HG03460 (cell line): ENCODE measurements around the gene MINDY3.
"Not testable (repeated sequence)": the region's sequence is repeated elsewhere in the genome, so short reads cannot be mapped to it uniquely, and the experiment has no call there.

Experiments used
- ATAC-seq: cut with Tn5 transposase; IDR thresholded peaks from one replicate; pipeline ENCODE4 v1.9.1; 2021; ENCODE audit not compliant: unreplicated experiment

MINDY3 gene

GRCh38 chr10:15857107-15857575 lies 3.2 kb downstream of the MINDY3 start:
- no peak for ATAC-seq

DNA sequence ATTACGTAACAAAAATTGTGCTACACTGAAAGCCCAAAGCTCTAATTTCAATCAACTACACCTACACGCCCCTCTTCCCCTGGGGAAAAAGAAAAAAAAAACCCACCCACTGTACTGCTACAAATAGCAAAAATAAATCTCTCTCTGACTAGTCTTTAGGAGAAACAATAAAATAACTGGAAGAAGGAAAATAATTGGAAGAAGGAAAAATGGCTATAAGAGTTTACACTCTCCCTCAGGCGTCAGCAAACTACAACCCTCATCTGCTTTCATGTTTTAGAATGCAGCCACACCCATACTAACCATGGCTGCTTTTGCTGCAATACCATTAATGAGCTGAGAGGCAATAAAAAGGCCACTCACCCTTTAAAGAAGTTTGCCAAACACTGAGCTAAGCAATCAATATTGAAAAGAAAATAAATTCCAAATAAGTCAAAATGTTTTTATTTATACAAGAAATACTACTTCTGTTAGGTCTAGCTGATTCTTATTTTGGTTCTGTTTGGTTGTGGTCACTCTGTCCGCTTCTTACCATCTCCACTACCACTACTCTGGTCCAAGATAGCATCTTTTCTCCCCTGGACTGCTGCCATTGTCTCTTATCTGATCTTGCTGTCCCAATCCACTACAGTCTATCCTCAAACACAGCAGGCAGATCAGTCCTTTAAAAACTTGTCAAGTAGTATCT lies 3.8 kb downstream of the MINDY3 start:
- ATAC-seq: no peak

- ATAC-seq: no peak
These were observed 6.5 kb downstream of the MINDY3 start for GRCh38 chr10:15853800-15854199.

DNA sequence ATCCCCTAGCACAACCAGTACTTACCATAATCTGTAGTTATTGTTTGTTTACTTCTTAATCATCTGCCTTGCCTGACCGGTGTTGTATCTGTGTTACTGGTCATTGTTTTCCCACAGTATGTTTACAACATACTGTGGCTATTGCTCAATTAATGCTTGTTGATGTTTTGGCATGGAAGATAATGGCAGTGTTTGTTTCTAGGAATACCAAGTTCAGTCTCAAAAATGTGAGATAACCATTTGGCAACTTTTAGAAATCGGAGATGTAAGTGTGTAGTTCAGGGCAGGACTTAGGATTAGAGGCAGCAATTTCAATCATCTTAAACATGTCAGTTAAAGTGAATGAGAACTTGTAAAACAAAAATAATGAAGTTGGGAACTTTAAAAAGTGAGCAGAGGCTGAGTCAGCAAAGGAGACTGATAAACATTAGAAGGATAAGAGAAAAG lies 8.2 kb downstream of the MINDY3 start:
- no peak for ATAC-seq

GRCh38 chr10:15850337-15850978 lies 9.8 kb downstream of the MINDY3 start:
- not testable (repeated sequence) for ATAC-seq

DNA sequence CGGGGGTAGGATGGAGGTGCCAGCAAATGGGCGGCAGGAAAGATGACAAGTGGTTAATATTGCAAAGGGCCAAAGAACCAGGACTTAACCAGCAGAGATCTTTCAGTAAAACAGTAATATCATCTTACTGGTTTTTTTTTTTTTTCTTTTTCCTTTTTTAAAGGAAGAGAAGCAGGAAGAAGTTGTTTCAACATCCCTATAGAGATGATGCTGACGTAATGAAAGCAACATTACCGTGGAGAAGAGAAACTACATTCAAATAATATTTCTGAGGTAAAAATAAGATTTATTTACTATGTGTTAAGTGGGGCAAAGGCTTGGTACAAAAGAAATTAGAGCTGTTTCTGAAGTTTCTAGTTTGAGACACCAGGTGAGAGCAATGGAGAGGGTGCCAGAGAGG lies 11.0 kb downstream of the MINDY3 start:
- no peak for ATAC-seq

GRCh38 chr10:15847481-15847880 lies 12.8 kb downstream of the MINDY3 start:
- ATAC-seq: no peak

DNA sequence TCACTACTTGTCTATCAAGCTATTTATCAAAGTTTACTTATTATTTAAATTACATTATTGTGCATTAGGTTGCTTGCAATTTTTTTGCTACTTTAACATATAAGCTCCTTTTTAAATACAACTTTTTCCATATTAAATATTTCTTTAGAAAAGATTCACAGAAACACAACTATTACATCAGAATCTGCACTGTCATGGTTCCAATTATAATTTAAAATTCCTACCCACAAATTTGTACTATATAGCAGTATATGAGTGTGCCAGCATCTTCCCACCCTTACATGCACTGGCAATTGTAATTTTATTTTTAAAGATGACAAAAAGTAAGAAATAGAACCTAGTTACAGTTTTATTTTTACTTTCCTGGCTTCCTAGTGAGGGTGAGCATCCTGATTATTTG lies 15.8 kb downstream of the MINDY3 start:
- no peak for ATAC-seq

DNA sequence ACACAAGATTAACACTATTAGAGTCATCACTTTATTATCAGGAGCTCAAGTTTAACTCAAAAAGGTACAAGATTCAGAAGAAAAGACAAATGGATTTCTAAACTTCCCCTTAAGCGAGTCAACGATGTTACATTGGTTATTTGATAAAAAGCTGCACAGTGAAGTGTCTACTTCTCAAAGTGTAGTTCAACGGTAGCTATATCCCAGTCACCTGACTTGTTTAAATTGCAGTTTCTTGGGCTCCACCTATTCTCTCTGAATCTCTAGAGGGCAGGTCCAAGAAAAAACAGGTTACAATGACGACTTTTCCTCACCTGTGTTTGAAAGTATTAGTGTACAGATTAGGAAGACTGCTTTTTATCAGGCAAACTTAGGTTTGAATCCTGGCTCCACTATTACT lies 16.6 kb downstream of the MINDY3 start:
- no peak for ATAC-seq

DNA sequence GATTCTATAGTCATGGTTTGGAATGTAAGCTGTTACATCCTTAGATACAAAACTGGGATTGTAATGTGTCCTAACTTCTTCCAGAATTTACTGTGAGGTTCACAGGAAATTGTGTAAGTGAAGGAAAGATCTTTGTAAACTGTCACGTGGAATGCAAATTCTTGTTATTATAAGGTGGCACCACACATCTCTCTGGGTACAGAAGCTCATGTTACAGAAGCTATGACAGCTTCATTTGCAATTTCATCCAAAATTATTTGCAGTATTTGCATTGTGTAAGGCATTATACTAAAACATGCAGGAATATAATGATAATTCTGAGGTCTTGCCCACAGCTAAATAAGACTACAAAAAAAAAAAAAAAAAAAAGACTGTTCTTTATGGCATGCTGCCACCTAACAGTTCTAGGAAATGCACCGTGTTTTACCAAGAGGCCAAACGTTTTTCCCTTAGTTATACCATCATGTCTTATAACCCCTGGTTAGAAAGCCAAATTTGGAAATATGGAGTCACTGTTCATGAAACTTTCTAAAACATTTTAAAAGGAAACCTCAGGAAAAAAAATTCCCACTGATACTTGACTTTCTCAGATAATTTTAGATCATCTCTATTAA lies 17.6 kb downstream of the MINDY3 start:
- no peak for ATAC-seq

DNA sequence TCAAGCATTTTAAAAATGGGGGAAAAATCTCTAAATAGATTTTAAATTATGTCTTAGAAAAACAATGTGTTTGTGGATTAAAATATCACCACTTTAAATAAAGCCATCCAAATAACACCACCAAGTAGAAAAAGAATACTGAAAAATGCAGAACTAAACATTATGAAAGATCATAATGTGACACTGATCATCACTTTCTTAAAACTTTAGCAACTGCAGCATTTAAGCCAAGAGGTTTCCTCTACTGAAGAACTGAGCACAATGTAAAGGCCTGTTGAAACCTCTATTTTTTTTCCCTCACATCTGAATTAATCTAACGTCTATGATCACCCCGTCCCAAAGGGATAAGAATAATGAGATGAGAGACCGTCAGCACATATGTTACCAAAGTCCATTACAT lies 18.6 kb downstream of the MINDY3 start:
- no peak for ATAC-seq

DNA sequence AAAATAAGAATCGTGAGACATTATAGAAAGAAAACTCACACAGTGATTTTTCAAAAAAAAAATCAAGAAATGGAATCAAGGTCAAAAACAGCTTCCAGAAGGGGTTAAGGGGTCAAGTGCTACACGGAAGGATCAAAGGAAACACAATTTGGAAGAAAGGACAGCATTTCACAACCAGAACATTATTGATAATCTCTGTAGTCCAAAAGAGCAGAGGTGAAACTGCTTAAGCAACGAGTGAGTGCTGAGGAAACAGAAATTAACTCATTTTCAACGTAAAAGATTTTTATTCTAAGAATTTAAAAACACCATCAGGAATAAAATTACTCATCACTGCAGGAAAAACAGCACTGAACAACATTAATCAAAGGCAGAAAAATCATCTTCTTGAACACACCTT lies 23.5 kb downstream of the MINDY3 start:
- ATAC-seq: no peak

DNA sequence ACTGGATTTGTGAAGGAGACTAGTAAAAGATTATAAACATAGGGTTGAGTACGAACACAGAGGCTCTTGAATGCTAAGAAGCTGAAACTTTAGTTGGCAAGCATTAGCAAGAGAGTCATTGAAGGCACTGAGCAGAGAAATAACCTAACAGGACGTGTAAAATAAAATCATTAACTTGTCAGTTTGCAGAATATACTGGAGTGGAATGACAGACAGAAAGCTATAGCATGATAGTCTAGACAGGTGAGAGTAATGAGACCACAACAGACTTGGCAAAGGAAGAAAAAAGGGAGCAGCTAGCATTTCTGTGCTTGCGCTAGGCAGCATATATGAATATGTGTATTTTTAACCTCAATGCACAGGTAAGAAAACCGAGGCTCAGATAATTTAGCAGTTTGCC lies 30.8 kb downstream of the MINDY3 start:
- ATAC-seq: no peak

DNA sequence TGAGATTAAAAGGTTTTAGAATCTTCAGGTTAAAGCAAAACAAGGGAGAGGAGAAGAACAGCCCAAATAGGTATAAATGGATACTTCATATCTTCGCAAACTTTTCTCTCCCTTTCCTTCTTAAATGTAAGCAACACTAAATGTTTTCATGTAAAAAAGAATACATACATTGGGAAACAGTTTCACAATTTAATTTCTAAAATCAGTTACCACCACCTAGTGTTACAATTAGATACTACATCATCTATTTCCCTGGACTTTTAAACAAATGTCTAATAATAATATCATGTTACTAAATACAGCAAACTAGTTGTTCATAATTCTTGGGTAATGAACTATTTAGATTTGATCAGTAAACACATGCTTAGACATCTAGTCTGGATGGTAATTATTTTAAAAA lies 35.8 kb downstream of the MINDY3 start:
- ATAC-seq: no peak

GRCh38 chr10:15822131-15822530 lies 38.2 kb downstream of the MINDY3 start:
- no peak for ATAC-seq

- ATAC-seq: no peak
These were observed 39.1 kb downstream of the MINDY3 start for GRCh38 chr10:15821046-15821683.

DNA sequence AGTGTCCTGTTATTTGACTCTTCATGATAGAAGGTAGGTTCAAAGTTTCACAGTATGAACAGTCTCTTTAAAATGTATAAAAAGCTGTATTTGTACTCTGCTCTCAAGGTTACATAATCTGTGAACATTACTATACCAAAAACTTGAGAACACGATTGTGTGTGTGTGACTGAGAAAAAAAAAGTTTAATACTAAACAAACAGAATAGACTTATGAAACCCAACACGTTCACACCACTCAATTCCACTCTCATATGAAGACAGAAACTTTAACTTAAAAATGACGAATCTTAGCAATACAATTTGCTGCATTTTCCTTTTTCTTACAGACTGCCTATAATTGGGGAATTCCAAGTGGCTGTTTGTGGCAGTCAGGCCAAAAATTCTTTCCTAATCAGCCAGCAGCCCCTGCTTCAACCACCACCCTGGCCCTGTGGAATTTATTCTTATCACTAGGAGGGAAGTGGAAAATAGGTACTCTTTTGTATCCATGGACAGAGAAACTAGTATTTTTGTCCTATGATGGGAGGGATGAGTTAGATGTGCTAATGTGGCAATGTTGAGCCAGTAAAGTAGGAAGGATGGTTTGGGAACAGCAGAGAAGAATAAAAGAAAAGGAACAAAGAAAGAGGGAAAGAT lies 42.8 kb downstream of the MINDY3 start:
- no peak for ATAC-seq

GRCh38 chr10:15815242-15815885 lies 44.9 kb downstream of the MINDY3 start:
- no peak for ATAC-seq

- no peak for ATAC-seq
These were observed 45.7 kb downstream of the MINDY3 start for GRCh38 chr10:15814565-15814964.

DNA sequence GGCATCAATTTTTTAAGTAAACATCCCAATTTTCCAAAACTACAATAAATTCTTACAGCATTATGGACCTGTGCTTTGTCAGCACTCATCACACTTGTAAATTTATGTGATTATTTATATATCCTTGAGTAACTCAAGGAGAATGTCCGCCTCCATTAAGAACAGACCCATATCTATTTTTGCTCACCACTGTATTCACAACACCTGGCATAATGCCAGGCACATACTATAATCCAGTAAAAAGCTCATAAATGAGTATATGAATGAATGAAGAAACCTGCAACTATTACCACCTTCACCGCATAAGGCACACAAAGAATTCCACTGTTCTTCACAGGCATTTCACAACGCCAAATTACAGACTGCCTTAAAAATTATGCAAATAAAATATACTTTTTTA lies 46.9 kb downstream of the MINDY3 start:
- no peak for ATAC-seq

DNA sequence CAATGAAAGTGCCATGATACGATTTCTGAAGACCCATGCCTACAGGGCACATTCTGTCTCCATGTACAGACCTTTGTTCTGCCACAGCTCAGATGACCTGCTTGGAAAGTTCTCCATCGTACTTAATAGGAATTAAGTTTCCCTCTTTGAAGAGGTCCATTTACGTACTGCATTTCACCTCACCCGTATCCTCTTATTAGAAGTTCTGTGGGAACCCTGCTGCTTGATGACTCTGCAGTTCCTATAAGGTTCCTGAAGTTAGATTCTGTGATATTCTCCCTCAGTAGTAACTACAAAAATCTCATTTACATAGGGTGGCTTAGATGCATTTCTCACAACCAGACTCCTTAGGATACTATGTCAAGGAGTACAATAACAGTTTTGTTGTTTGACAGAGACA lies 50.9 kb downstream of the MINDY3 start:
- no peak for ATAC-seq
